Heart left ventricle (tissue), 13 donors: ENCODE data around the gene FTL.

ENCODE experiments used
- POLR2A ChIP-seq, 2 donors: fragments of 450-650 bp; IDR thresholded peaks; one replicate each; pipeline ENCODE4 v1.6.1; 2017; ENCODE audit warnings: antibody characterized with exemption in 2 of 2, mild to moderate bottlenecking in 2 of 2, moderate library complexity in 2 of 2
- TF ChIP-seq, protein P1 (sequence below), 12 donors: fragments of 200-600 bp; sonication (generic) in 4 of 12; IDR thresholded peaks; one replicate each; pipeline versions ENCODE4 v1.5.0 to v1.8.0; 2018 to 2022; ENCODE audit warnings: antibody characterized with exemption in 12 of 12, mild to moderate bottlenecking in 5 of 12
- donor health status: ischemic (EF 13 %, LVEDD 7.1; RV severe dilation, severe dysfunction).
- donor health status: DM: no; HTN: yes; CAD: no.
- donor health status: DM: no; HTN: no; CAD: no.
- donor health status: ischemic (EF 25% LVEDD 6.9; RV normal size, moderate dysfunction).
- donor health status: ischemic (EF 25% LVEDD 5.7; RV mildly dilated, moderate dysfunction).
- donor health status: ischemic (EF 35%, LVEDD 5.7; RV mildly dilated, moderate dysfunction).
- donor health status: nonischemic (EF 11% LVEDD 7.7; RV severe dilation, severe dysfunction).
- donor health status: DM: yes; HTN: yes; CAD: no.
- donor health status: PGD.
- donor health status: ischemic (EF 29% LVEDD 5.4; RV normal size, mild dysfunction).
- donor health status: nonischemic (EF 23%, LVEDD 6.1; RV moderate dilation, normal function).

DNA sequence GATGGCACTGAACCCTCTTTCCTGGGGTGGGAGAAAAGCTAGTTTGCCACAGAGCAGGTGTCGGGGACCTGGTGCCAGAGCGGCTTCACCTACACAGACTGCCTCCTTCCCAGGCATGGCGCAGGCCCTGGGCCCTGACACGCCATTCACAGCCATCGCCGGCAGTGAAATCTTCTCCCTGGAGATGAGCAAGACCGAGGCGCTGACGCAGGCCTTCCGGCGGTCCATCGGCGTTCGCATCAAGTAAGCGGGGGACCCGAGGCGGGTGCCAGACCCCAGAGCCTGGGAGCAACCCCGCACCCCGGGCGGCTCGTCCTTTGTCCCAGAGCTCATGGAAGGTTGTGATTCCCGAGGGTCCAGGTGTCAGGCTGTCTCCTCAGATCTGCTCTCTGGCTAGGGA lies 41.8 kb downstream of the FTL start:
- TF ChIP-seq, protein P1, sequence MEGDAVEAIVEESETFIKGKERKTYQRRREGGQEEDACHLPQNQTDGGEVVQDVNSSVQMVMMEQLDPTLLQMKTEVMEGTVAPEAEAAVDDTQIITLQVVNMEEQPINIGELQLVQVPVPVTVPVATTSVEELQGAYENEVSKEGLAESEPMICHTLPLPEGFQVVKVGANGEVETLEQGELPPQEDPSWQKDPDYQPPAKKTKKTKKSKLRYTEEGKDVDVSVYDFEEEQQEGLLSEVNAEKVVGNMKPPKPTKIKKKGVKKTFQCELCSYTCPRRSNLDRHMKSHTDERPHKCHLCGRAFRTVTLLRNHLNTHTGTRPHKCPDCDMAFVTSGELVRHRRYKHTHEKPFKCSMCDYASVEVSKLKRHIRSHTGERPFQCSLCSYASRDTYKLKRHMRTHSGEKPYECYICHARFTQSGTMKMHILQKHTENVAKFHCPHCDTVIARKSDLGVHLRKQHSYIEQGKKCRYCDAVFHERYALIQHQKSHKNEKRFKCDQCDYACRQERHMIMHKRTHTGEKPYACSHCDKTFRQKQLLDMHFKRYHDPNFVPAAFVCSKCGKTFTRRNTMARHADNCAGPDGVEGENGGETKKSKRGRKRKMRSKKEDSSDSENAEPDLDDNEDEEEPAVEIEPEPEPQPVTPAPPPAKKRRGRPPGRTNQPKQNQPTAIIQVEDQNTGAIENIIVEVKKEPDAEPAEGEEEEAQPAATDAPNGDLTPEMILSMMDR (IDR thresholded peaks at IDR 0.05), result no peak
- TF ChIP-seq POLR2A (IDR thresholded peaks at IDR 0.05), result no peak
